Measurements from ENCODE around the gene DGCR8.

The DGCR8 gene

DNA sequence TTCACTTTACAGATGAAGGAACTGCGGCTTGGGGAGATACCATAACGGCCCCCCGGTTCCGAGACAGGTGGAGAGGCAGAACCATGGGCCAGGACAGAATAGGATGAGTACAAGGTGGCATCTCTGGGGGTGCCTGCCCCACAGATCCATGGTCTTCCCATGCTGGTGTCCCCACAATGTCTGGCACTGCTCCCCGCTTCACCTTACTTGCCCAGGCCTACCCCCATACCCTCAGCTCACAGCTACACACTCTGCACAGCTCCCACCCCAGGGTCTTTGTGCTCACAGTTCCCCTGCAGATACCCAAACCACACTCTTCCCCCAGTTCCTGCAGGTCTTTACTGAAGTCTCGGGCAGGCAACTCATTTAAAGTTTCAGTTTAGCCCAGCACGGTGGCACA lies 11.4 kb upstream of the DGCR8 start:
- DNase-seq = no peak

DNA sequence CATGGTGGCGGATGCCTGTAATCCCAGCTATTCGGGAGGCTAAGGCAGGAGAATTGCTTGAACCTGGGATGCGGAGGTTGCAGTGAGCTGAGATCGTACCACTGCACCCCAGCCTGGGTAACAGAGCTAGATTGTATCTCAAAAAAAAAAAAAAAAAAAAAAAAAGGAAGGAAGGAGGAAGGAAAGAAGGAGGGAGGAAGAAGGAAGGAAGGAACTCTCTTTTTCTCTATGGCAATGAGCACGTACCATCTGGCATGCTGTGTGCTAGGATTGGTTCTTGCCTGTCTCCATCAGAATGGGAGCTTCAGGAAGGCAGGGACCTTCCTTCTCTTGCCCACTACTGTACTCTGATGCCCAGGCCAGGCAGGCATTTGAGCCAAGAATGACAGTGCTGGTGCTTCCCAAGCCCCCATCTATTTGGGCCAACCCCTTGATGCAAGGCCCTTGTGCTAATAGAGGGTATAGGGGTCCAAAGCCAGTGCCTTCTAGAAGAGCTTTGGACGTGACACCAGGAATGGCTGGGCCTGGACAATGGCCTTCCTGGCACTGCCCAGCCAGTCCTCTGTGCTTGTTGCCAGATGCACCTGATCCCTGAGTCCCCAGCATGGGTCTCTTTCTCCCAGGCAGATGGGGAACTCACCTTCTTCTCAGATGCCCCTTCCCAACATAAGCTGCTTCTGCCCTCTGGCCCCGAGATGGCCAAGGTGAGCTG lies 10.6 kb upstream of the DGCR8 start:
- no peak for DNase-seq

DNA sequence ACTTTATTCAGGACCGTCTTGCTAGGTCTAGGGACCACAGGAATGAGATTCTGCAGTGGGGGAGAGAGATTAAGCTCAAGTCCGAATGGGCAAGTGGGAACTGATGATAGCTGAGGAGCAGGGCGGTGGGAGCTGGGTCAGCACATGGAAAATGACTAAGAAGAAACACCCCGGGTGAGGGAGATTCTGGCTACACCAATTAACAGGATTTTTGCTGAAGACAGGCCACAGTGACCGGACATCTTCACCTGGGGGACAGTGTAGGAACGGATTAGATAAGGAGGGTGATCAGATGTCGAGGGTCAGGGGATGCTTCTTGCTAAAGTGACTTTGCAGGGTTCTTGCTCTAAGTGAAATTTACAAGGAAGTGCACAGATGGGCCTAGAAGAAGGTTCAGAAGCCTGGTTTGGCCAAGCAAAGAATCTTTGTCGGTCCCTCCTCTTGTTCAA lies 8.5 kb upstream of the DGCR8 start:
- no peak for DNase-seq

DNA sequence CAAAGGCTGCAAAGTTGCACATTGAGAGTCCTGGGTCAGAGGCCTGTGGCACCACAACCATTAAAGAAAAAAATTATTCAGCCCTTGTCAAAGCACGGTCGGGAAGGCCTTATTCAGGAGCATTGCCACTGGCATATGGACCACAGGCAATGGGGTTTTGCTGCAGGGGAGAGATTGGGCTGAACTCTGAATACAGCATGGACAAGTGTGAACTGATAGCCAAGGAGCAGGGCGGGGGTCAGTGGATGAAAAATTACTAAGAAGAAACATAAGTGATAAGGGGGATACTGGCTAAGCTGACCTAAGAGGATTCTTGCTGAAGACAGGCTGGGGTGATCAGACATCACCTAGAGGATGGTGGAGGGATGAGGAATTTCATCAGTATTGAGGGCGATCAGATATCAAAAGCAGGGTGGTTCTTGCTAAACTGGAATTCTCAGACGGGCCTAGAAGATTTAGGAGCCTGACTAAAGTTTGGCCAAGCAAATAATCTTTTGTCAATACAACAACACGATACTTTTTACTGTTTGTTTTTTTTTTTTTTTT lies 3.3 kb upstream of the DGCR8 start:
- DNase-seq = no peak

DNA sequence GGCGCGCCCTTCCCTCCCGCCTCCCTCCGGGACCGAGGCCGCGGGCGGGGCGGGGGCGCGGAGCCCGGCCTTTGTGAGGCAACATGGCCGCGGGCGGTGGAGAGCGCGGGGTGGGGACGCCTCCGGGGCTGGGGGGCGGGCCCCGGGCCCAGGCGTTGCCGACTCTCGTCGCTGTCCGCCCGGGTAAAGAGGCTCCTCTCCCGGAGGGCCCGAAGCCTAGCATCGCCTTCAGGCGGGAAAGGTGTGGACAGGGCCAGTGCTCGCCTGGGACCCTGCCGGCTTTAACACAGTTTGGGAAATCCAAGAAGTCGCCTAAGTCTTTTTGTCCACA lies 369 bp downstream of the DGCR8 start:
- DNase-seq = peak; percentile 73

DNA sequence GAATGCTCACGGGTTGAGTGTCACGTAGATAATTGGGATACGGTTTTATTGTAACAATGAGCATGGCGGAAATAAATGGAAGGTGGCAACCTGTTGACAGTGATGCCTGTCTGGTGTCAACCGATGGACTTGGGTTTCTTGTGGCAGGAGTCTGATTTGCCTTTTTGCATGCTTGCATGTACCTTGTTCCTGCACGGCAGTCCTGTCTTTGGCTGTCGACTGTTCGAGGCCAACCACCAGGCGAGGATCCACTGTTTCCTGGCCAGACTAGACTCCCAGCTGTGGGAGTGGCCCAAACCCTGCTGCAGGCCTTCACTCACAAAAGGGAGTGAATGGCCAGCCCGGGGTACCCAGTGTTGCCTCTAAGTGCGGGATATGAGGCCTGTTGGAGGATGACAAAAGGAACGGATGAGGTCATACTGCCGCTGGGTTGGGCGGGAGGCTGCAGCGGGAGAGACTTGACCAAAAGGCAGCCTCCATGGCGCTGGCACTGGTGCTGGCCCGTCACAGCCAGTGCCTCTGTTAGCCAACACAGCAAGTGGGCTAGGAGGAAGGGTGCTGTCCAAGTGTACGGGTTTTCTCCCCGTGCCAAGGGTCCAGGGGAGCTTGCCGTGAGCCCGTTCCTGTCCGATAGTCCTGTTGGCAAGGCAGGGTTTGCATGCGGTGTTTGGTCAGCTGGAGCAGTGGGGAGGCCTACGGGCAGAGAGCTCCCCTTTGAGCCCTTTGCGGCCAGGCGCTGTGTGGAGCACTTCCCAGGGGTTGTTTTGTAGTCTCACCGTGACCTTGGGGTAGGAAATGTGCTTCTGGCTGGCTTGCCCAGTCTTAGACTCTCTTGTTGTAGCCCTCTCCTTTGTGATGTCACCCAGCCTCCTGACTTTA lies 974 bp downstream of the DGCR8 start:
- no peak for DNase-seq

DNA sequence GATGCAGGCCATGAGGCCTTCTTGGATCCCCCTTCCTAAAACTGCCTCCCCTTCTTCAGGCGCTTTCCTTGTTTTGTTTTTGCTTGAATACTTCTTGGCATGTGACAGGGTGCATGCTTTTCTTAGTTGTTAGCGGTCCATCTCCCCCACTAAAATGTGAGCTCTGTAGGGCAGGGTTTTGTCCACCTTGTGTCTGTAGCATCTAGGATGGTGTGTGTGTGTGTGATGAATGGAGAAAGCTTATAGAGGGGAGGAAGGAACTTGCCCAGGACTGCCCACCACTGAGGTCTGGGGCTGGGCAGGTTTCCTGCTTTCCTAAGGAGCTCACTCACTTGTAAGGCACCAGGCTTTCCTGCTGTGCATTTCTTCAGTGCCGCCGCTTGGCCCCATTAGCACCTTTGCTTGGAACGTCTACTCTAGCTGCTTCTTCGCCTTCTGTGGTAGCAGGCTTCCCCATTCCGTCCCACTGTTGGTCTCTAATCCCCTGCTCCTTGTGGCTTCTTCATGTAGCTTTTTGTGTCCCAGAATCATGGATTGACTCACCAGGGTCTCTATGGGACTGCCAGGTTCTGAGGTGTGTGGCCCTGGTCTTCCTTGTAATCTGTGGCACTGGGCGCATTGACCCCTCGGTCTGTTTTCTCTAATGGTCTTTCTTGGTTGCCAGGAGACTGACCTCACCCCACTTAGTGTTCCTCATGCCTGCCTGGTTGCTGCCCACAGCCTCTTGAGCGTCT lies 3.3 kb downstream of the DGCR8 start:
- DNase-seq = no peak

DNA sequence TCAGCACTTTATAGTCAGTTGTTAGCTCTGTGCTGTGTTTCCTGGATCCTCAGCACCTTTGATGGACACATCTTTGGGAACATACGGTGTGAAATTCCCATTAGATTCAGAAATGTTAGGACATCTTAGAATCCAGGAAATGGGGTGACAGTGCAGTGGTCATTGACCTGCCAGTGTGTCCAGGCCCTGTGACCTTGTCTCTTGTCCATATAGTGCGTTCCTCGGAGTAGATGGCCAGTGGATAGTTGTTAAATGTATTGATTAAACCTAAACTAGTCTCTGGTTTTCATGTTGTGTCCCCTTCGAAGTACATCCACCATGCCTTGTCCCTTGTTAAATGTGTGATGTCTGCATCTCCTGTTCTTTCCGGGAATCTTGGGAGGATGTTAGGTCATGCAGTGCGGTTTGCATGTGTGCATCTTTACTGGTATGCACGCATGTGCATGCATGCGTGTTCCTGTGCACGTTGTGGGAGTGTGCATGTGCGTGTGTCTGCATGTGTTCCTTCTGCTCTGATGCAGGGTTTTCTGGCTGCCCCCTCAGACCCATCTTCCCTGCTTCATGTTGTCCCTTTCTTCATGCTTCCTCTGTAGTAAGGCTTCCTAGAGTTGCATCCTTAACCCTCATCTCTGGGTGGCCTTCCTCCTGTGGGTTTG lies 4.0 kb downstream of the DGCR8 start:
- no peak for DNase-seq

DNA sequence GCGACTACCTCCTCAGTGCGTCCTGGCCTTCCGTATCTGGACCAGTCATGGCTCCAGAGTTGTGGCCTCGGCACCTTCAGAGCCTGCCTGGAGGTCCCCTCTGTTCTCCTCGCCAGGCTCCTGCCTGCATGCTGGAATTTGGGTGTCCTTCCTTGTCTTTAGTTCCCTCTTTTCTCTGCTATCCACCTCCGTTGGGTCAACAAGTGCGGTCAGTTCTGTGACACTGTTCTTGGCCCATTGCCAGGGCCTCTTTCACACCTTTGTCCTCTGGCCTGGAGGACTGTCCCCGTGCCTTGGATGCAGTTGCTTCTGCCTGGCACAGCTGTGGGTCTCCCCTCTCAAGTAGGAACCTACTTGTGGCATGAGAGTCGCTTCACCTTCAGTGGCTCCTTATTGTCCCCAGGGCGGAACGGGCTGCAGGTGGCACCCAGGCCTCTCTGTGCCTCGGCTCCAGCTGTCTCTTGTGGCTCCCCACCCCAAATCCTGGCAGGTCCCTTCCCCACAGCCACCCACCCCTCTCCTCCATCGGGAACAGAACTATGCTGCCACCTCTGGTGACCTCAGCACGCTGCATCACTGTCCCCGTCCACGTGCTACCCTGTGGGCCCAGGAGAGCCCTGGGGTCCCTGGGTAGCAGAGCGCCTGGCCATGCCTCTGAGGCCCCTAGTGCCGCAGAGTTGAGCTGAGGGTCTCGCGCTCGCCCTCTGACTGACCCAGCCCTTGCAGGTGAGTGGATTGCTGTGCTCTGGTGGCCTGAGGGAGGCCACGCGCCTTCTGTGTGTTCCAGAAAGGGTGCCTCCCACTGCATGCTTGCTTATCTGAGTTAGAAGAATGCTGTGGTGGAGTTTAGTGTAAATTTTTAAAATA lies 4.7 kb downstream of the DGCR8 start:
- DNase-seq = no peak

DNA sequence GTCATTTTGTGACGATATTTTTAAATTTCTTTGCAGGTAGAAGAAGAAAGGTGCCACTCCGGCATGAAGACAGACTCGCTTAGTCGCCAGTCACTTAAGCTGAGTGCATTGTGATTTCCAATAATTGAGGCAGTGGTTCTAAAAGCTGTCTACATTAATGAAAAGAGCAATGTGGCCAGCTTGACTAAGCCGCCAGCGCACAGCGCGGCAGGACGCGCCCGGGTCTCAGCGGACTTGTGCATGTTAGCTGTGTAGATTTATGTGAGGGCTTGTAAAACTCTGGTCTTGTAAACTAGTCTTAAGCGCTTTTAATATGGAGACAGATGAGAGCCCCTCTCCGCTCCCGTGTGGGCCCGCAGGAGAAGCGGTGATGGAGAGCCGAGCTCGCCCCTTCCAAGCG lies 5.6 kb downstream of the DGCR8 start:
- DNase-seq = no peak

DNA sequence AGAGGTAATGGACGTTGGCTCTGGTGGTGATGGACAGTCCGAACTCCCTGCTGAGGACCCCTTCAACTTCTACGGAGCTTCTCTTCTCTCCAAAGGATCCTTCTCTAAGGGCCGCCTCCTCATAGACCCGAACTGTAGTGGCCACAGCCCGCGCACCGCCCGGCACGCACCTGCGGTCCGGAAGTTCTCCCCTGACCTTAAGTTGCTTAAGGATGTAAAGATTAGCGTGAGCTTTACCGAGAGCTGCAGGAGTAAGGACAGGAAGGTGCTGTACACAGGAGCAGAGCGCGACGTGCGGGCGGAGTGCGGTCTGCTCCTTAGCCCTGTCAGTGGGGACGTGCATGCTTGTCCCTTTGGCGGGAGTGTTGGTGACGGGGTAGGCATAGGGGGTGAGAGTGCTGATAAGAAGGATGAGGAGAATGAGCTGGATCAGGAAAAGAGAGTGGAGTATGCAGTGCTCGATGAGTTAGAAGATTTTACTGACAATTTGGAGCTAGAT lies 6.1 kb downstream of the DGCR8 start:
- no peak for DNase-seq

DNA sequence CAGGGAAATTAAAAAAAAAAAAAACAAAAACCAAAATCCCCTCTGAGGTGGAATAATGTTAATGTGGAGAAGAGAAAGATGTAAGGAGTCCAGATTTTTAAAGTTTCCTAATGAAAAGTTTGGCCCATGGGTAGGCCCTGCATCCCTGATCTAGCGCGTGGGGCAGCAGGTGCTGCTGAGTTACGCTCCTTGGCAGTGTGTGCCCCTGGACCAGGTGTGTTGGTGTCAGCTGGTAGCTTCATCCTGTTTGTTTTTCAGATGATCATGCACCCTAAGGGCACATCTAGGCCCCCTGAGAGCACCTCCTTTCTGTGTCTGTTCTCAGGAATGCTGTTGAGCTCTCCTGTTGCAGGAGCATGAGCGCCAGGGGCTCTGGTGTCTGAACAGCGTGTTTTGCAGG lies 6.7 kb downstream of the DGCR8 start:
- no peak for DNase-seq

DNA sequence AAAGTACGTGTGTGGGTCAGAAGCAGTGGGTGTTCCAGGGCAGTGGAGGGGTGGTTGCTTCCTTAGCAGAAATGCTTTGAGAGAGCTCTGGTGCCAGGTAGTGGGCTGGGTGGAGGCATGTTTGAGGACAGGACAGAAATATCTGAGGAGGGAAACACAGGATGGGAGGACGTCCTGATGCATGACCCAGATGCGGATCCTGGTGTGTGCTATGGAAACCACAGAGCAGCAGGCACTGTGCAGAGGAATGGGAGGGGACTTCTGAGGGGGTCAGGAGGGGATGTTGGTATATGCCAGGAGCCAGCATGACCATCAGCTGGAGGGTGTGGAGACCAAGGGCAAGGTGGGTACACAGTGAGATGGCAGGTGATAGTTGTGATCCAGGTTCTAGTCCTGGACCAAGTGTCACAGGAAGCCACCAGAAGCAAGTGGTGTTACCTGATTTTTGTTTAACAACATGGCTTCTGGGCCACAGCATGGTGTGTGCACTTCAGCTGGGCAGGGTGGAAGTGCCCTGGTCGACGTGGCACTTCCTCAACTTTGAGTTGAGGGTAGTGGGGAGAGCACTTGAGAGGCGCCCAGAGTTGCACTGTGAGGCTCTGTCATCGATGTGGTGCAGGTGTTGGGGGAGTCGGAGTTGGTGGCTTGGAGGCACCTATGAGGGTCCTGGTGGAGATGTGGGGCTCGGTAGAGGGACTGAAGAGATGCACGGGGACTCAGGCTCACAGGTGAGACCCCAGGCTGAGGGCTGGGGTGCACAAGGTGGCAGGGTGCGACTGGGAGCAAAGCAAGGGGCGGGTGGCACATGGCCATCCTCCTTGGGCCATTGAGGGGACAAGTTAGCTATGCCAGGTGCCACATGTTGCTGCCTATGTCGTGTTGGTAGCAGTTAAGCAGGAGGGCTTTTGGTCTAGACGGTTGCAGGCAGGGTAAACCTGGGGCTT lies 7.5 kb downstream of the DGCR8 start:
- no peak for DNase-seq

DNA sequence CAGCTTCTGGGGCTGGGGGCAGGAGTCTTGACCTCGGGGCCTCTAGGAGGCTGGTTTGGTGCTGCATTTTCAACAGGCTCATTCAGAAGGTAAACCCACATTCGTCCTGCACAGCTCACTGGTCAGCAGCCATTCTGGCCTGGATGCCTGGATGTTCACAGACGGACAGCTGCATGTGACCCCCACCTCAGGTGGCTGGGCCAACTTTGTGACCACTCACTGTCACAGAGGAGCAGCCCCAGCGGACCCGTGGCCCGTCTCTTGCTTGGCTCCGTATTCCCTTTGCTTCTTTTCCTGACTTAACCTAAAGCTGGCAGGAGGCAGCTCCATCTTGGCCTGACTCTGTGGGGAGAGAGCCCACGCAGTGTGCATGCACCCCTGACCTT lies 8.2 kb downstream of the DGCR8 start:
- DNase-seq = no peak

DNA sequence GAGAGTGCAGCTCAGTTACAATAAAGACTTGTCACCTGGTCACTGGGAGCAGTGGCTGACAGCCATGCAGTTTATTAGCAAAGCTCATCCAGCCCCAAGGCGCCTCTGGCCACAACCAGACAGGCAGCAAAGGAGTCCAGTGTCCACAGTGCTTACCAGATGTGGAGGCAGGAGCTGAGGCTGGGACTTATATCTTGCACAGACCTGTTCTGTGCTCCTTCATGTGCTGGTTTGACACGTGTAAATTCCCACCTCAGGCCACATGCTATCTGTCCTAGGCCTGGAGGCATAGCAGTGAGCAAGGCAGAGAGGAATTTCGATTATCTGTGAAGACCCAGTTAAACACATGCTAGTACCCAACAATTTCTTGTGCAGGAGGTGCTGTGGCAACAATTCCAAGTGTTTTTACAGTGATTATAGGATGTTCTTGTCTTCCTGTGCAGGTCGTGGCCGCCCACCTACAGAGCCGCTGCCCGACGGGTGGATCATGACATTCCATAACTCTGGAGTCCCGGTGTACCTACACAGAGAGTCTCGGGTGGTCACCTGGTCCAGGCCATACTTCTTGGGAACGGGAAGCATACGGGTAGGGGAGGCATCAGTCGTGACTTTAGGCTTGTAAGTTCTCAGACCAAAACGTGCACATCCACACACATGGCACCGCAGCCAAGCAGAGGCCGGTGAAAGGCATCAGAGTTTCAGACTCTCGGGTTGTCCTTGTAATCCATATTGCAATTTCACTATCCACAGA lies 9.4 kb downstream of the DGCR8 start:
- no peak for DNase-seq

DNA sequence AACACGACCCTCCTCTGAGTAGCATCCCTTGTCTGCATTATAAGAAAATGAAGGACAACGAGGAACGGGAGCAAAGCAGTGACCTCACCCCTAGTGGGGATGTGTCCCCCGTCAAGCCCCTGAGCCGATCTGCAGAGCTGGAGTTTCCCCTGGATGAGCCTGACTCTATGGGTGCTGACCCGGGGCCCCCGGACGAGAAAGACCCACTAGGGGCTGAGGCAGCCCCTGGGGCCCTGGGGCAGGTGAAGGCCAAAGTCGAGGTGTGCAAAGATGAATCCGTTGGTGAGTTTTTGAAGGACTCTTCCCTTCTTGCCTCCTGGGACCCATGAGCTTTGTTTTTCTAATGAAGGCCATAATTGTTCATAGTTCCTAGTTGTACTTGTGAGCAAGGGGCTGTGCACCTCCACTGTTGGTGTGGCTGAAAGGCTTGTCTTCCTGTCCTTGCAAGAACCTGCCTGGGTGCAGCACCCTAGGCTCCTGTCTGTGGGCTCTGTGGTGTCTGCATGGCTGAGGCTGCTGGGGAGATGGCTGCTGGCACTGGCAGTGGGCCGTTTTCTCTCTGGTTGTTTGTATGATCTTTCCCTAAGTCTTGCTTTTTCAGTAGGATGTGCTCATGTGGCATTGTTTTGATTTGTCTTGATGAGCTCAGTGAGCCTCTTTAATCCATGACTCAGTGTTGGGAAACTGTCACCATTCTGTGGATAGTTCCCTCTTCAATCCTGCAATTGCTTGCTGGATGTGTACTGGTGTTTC lies 10.1 kb downstream of the DGCR8 start:
- no peak for DNase-seq

DNA sequence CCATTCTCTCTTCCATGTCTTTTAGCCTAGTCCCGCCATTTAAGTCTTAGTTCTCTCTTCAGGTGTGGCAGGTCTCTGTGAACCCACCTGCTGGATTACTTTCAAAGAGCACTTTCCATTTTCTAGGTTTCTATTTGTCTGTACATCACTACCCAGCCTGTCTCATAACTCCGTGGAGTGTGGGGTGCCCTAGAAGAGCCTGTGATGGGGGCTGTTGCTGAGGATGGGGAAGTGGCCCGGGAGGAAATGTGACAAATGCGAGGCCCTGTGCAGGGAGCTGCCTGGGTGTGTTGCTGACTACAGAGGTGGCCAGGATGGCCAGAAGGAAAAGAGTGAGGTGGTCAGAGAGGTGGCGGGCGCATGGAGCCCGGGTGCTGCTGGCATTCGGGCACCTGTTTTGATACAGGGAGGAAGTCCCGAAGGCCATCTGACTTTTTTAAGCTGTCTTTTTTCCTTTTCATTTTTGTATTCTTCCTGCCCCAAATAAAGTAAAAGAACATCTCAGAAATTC lies 10.7 kb downstream of the DGCR8 start:
- DNase-seq = no peak

DNA sequence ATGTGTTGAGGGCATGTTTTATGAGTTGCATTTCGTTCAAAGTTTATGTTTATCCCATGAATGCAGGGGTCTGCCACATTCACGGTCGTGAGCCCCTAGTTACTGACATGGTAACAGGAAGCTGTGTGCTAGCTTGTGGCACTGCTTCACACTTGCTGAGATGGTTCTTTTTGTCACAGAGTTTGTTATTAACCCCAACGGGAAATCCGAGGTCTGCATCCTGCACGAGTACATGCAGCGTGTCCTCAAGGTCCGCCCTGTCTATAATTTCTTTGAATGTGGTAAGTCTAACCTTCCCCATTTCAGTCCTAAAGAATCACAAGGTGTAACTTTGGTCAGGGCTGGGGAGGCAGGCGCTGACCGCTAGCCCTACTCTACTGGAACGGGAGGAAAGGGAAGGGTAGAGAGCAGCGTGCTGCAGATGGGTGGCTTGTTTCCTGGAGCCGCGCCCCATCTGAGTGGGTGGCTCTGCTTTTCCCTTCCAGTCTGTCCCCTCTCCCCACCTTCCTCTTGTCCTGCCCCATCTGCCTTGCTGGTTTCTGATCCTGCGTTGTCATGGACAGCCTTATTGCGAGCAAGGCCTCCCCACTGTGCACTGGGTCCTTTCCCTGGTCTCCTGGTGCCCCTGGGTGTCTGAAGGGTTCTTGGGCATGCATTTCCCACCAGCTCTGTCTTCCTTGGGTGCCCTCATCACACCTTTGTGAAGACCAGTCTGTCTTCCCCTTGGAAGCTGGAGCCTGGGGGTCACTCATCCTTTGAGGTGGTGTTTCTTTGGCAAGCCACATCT lies 11.8 kb downstream of the DGCR8 start:
- DNase-seq = no peak
